ENCODE measurements around the gene CEP68.

DNA sequence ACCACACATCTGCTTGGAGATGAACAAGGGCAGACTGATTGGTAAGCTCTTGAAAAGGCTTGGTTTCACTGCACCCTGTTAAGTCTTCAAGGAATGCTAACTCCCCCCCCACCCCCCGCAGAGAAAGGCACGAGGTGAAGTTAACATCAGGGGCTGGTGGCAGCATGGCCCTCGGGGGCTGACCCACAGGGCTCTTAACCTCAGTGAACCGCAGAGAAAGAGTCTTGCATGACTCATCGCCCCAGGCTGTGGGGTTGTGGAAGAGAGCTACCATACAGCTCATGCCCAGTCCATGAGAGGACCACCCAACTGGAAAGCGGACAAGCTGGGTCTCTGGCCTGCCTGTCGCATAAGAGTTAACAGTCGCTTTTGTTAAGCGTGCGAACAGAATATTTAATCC lies 10.6 kb upstream of the CEP68 start:
- no peak for TF ChIP-seq POLR2AphosphoS5 (IDR thresholded peaks at IDR 0.05; ENCODE audit: insufficient read depth in 1 of 2, low read depth in 1 of 2)
- TF ChIP-seq, protein P1, sequence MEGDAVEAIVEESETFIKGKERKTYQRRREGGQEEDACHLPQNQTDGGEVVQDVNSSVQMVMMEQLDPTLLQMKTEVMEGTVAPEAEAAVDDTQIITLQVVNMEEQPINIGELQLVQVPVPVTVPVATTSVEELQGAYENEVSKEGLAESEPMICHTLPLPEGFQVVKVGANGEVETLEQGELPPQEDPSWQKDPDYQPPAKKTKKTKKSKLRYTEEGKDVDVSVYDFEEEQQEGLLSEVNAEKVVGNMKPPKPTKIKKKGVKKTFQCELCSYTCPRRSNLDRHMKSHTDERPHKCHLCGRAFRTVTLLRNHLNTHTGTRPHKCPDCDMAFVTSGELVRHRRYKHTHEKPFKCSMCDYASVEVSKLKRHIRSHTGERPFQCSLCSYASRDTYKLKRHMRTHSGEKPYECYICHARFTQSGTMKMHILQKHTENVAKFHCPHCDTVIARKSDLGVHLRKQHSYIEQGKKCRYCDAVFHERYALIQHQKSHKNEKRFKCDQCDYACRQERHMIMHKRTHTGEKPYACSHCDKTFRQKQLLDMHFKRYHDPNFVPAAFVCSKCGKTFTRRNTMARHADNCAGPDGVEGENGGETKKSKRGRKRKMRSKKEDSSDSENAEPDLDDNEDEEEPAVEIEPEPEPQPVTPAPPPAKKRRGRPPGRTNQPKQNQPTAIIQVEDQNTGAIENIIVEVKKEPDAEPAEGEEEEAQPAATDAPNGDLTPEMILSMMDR (IDR thresholded peaks at IDR 0.05), result no peak
